K562 (cell line): ENCODE data around the gene CRYBG1.

Experiments
- XRCC3 ChIP-seq: fragments of 450-650 bp; IDR thresholded peaks from 2 replicates; pipeline ENCODE4 v1.6.1; 2017; ENCODE audit warnings: mild to moderate bottlenecking, moderate library complexity
- TF ChIP-seq, protein P1 (sequence below), 3 experiments: IDR thresholded peaks in 2 of 3; conservative IDR thresholded peaks in 1 of 3; 2 replicates each; pipeline ENCODE4 v1.5.1; 2011 to 2012; ENCODE audit warnings: low read length in 3 of 3, mild to moderate bottlenecking in 3 of 3, control low read depth in 2 of 3, improper control_type of control experiment in 1 of 3, inconsistent platforms in 1 of 3, low read depth in 1 of 3, mixed read lengths in 1 of 3, moderate library complexity in 1 of 3; ENCODE audit not compliant: insufficient read depth in 2 of 3

DNA sequence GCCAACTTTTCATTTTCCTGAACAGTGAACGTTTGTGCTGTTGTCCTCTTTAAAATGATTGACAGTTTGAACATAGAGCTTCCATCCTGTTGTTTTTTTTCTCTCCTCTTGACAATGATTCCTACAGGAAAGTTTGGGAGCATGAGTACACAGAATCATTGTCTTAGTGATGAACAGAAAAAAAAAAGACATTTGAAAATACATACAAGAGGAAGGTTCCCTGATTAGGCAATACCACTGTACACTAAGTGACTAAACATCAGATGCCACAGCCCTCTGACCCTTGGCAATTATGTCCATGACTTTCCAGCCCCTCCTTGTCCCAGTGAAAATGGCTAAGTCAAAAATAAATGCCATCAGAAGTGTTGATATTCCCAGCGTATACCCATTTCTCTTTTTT lies 197.3 kb downstream of the CRYBG1 start:
- TF ChIP-seq XRCC3: no peak
- TF ChIP-seq, protein P1, sequence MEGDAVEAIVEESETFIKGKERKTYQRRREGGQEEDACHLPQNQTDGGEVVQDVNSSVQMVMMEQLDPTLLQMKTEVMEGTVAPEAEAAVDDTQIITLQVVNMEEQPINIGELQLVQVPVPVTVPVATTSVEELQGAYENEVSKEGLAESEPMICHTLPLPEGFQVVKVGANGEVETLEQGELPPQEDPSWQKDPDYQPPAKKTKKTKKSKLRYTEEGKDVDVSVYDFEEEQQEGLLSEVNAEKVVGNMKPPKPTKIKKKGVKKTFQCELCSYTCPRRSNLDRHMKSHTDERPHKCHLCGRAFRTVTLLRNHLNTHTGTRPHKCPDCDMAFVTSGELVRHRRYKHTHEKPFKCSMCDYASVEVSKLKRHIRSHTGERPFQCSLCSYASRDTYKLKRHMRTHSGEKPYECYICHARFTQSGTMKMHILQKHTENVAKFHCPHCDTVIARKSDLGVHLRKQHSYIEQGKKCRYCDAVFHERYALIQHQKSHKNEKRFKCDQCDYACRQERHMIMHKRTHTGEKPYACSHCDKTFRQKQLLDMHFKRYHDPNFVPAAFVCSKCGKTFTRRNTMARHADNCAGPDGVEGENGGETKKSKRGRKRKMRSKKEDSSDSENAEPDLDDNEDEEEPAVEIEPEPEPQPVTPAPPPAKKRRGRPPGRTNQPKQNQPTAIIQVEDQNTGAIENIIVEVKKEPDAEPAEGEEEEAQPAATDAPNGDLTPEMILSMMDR (IDR thresholded peaks at IDR 0.05 in 2 of 3, conservative IDR thresholded peaks at IDR 0.05 in 1 of 3; ENCODE audit: insufficient read depth in 2 of 3, low read depth in 1 of 3, low read length in 3 of 3): no peak
